H1 (cell line): Measurements from ENCODE around the gene OTOGL. TPM values are rescaled to one million over a fixed set of nuclear protein-coding genes. Genes with fewer than 3 reads are reported as not detected.

Source experiments
- CTCF ChIA-PET: fragments of 300-600 bp; sonication (Branson Sonifier 250); formaldehyde crosslinking; loops from one replicate; lab custom pipeline; 2021; ENCODE audit not compliant: partially characterized antibody; lab: Charles Lee
- POLR2A ChIA-PET: fragments of 300-600 bp; sonication (Branson Sonifier 250); formaldehyde crosslinking; loops from one replicate; lab custom pipeline; 2021; ENCODE audit warnings: inconsistent platforms; ENCODE audit not compliant: partially characterized antibody; lab: Charles Lee
- DNase-seq, 2 experiments: peaks; one replicate each; pipeline versions ENCODE4 v3.0.0 to v3.0.0-alpha.2; 2010 to 2022; ENCODE audit warnings: low spot score in 2 of 2, low read depth in 1 of 2, mixed read lengths in 1 of 2
- FAIRE-seq: peaks from 2 replicates; lab custom pipeline; 2011; peaks lifted over from hg19 to GRCh38; lab: Jason Lieb, UNC
- H2AFZ ChIP-seq: 2 replicates; pipeline ENCODE4 v1.8.1; 2012; ENCODE audit warnings: low read length, inconsistent platforms
- H2AK5ac ChIP-seq: 2 replicates; pipeline ENCODE4 v1.6.1; 2013; ENCODE audit warnings: low read depth, low read length
- H2BK120ac ChIP-seq: replicated peaks from 2 replicates; pipeline ENCODE3; 2013; ENCODE audit warnings: low read depth, low read length, inconsistent platforms
- H2BK12ac ChIP-seq: 2 replicates; pipeline ENCODE4 v1.6.1; 2013; ENCODE audit warnings: low read depth, low read length
- H2BK15ac ChIP-seq: 2 replicates; pipeline ENCODE4 v1.6.1; 2013; ENCODE audit warnings: low read length
- H2BK20ac ChIP-seq: 2 replicates; pipeline ENCODE4 v1.6.1; 2013; ENCODE audit warnings: low read length
- H2BK5ac ChIP-seq: 2 replicates; pipeline ENCODE4 v1.6.1; 2013; ENCODE audit warnings: low read depth, low read length
- H3K14ac ChIP-seq: 2 replicates; pipeline ENCODE4 v1.6.1; 2013; ENCODE audit warnings: inconsistent platforms; ENCODE audit not compliant: insufficient read length
- H3K18ac ChIP-seq: 2 replicates; pipeline ENCODE4 v1.6.1; 2013; ENCODE audit warnings: low read length; ENCODE audit errors: extremely low read depth
- H3K23ac ChIP-seq: 2 replicates; pipeline ENCODE4 v1.6.1; 2013; ENCODE audit warnings: inconsistent platforms; ENCODE audit not compliant: insufficient read length
- H3K23me2 ChIP-seq: 2 replicates; pipeline ENCODE4 v1.6.1; 2013; ENCODE audit warnings: low read depth, low read length
- H3K27ac ChIP-seq: 2 replicates; pipeline ENCODE4 v1.6.1; 2011; ENCODE audit warnings: low read depth, low read length, inconsistent platforms
- H3K27me3 ChIP-seq, 4 experiments: replicated peaks in 1 of 4; 1 replicate in 1 of 4; 2 replicates in 3 of 4; pipeline versions ENCODE4 v1.6.1 to v1.8.1; 2011 to 2013; ENCODE audit warnings: low read length in 3 of 4, mild to moderate bottlenecking in 3 of 4, inconsistent platforms in 2 of 4, mixed read lengths in 2 of 4, moderate library complexity in 1 of 4; ENCODE audit not compliant: control insufficient read depth in 3 of 4, insufficient read depth in 3 of 4; ENCODE audit errors: extremely low read depth in 1 of 4
- H3K36me3 ChIP-seq, 4 experiments: 2 replicates each; pipeline versions ENCODE4 v1.6.1 to v1.8.1; 2011 to 2013; ENCODE audit warnings: mild to moderate bottlenecking in 4 of 4, low read length in 3 of 4, moderate library complexity in 2 of 4, control low read depth in 1 of 4, inconsistent platforms in 1 of 4; ENCODE audit not compliant: insufficient read depth in 4 of 4, control insufficient read depth in 2 of 4
- H3K4ac ChIP-seq: replicated peaks from 2 replicates; pipeline ENCODE3; 2013; ENCODE audit warnings: low read length, low read depth, mixed read lengths, inconsistent platforms; ENCODE audit not compliant: insufficient read length
- H3K4me1 ChIP-seq, 4 experiments: replicated peaks in 1 of 4; 1 replicate in 1 of 4; 2 replicates in 3 of 4; pipeline versions ENCODE4 v1.6.1 to v1.8.1; 2011 to 2013; ENCODE audit warnings: low read length in 3 of 4, inconsistent platforms in 2 of 4, mixed read lengths in 1 of 4; ENCODE audit not compliant: insufficient read depth in 4 of 4, control insufficient read depth in 3 of 4
- H3K4me2 ChIP-seq, 2 experiments: 2 replicates each; pipeline versions ENCODE4 v1.6.1 to v1.8.1; 2011 to 2013; ENCODE audit warnings: low read depth in 2 of 2, low read length in 2 of 2, control low read depth in 1 of 2, inconsistent platforms in 1 of 2, mild to moderate bottlenecking in 1 of 2; ENCODE audit not compliant: insufficient read depth in 1 of 2
- H3K4me3 ChIP-seq, 4 experiments: fragments of 200-600, 300-600 bp in 1 of 4; sonication (generic), shearing (Covaris generic), sonication (Bioruptor Twin) in 1 of 4; 2 replicates each; pipeline versions ENCODE4 v1.5.1 to v1.8.1; 2011 to 2016; ENCODE audit warnings: low read length in 4 of 4, low read depth in 3 of 4, control low read depth in 2 of 4, inconsistent platforms in 2 of 4, mild to moderate bottlenecking in 2 of 4, mixed read lengths in 1 of 4, moderate library complexity in 1 of 4; ENCODE audit not compliant: insufficient read depth in 2 of 4; ENCODE audit errors: extremely low read depth in 1 of 4
- H3K56ac ChIP-seq: replicated peaks from 2 replicates; pipeline ENCODE3; 2013; ENCODE audit warnings: low read depth, mild to moderate bottlenecking, mixed read lengths, low read length, inconsistent platforms; ENCODE audit not compliant: insufficient read length
- H3K79me1 ChIP-seq: 2 replicates; pipeline ENCODE4 v1.6.1; 2013; ENCODE audit warnings: low read depth, low read length, control low read depth
- H3K79me2 ChIP-seq, 2 experiments: 2 replicates each; pipeline versions ENCODE4 v1.6.1 to v1.8.1; 2012 to 2013; ENCODE audit warnings: low read length in 2 of 2, mild to moderate bottlenecking in 2 of 2, inconsistent platforms in 1 of 2; ENCODE audit not compliant: insufficient read depth in 2 of 2, control insufficient read depth in 1 of 2
- H3K9ac ChIP-seq, 4 experiments: replicated peaks in 1 of 4; 1 replicate in 1 of 4; 2 replicates in 3 of 4; pipeline versions ENCODE4 v1.6.1 to v1.8.1; 2011 to 2013; ENCODE audit warnings: low read depth in 3 of 4, low read length in 3 of 4, control low read depth in 2 of 4, mild to moderate bottlenecking in 2 of 4, moderate library complexity in 2 of 4, inconsistent platforms in 1 of 4; ENCODE audit errors: extremely low read depth in 1 of 4
- H3K9me3 ChIP-seq, 2 experiments: 2 replicates each; pipeline versions ENCODE4 v1.6.1 to v1.8.1; 2012 to 2013; ENCODE audit warnings: mild to moderate bottlenecking in 2 of 2, moderate library complexity in 2 of 2, control low read depth in 1 of 2, inconsistent platforms in 1 of 2, low read depth in 1 of 2, low read length in 1 of 2, mixed read lengths in 1 of 2; ENCODE audit not compliant: insufficient read depth in 2 of 2
- H4K20me1 ChIP-seq, 2 experiments: replicated peaks in 1 of 2; 2 replicates each; pipeline versions ENCODE3 to v1.8.1; 2011 to 2013; ENCODE audit warnings: inconsistent platforms in 2 of 2, low read length in 2 of 2, mild to moderate bottlenecking in 1 of 2; ENCODE audit not compliant: insufficient read depth in 2 of 2, control insufficient read depth in 1 of 2
- H4K5ac ChIP-seq: 2 replicates; pipeline ENCODE4 v1.6.1; 2013; ENCODE audit warnings: low read length, low read depth, mixed read lengths, inconsistent platforms; ENCODE audit not compliant: insufficient read length
- H4K8ac ChIP-seq: 2 replicates; pipeline ENCODE4 v1.8.0; 2013; ENCODE audit warnings: mild to moderate bottlenecking, moderate library complexity, low read length, inconsistent platforms; ENCODE audit not compliant: insufficient read depth; ENCODE audit errors: extremely low read depth
- H4K91ac ChIP-seq: replicated peaks from 2 replicates; pipeline ENCODE3; 2013; ENCODE audit warnings: low read length, mixed read lengths, inconsistent platforms; ENCODE audit not compliant: insufficient read length
- ATF2 ChIP-seq: IDR thresholded peaks from 2 replicates; pipeline ENCODE4 v1.6.1; 2012; ENCODE audit warnings: low read length, inconsistent platforms
- CTBP2 ChIP-seq: IDR thresholded peaks from 2 replicates; pipeline ENCODE4 v1.7.0; 2011; ENCODE audit warnings: borderline replicate concordance, mild to moderate bottlenecking, moderate library complexity, mixed read lengths, low read length; ENCODE audit not compliant: insufficient read depth, insufficient read length
- EP300 ChIP-seq, 2 experiments: IDR thresholded peaks; 1 replicate in 1 of 2; 2 replicates in 1 of 2; pipeline ENCODE4 v1.6.1; 2011 to 2012; ENCODE audit warnings: low read depth in 2 of 2, low read length in 2 of 2, mild to moderate bottlenecking in 2 of 2, borderline replicate concordance in 1 of 2, inconsistent platforms in 1 of 2, moderate library complexity in 1 of 2
- GTF2F1 ChIP-seq: IDR thresholded peaks from 2 replicates; pipeline ENCODE4 v1.6.1; 2012; ENCODE audit warnings: low read depth, low read length, improper control_type of control experiment, borderline replicate concordance
- MAFK ChIP-seq: IDR thresholded peaks from 2 replicates; pipeline ENCODE4 v1.6.1; 2012; ENCODE audit warnings: low read depth, mild to moderate bottlenecking, improper control_type of control experiment, low read length
- MAX ChIP-seq: IDR thresholded peaks from 2 replicates; pipeline ENCODE4 v1.6.1; 2012; ENCODE audit warnings: inconsistent platforms
- TCF12 ChIP-seq: IDR thresholded peaks from 2 replicates; pipeline ENCODE4 v1.6.1; 2011; ENCODE audit warnings: low read depth, mild to moderate bottlenecking, low read length
- TEAD4 ChIP-seq: IDR thresholded peaks from 2 replicates; pipeline ENCODE4 v1.6.1; 2012; ENCODE audit warnings: low read depth, low read length, inconsistent platforms, mixed read lengths
- WGBS, 2 experiments: shearing (Covaris generic) in 1 of 2; methylation state at CpG; one replicate each; pipeline versions ENCODE4 v1.1.6 to v1.1.7; 2013 to 2015; ENCODE audit warnings: low lambda C conversion rate in 2 of 2, mixed read lengths in 2 of 2, inconsistent platforms in 1 of 2, low coverage in 1 of 2, missing lambda C conversion rate in 1 of 2; ENCODE audit not compliant: insufficient replicate concordance in 2 of 2, insufficient coverage in 1 of 2, insufficient read length in 1 of 2; ENCODE audit errors: extremely low coverage in 1 of 2, missing lambda C conversion rate in 1 of 2; 5-methylcytosine and 5-hydroxymethylcytosine counted together
- polyA plus RNA-seq, 7 experiments: library from polyadenylated mRNA; depleted of rRNA in 3 of 7; stranded (reverse) in 5 of 7; unstranded in 2 of 7; fragments of >200 nt in 5 of 7; fragments of 200-250 nt in 2 of 7; gene quantifications; 1 replicate in 5 of 7; 2 replicates in 1 of 7; 4 replicates in 1 of 7; pipeline versions ENCODE4 v1.2.1 to v1.2.3, GENCODE V29; 2011 to 2013; ENCODE audit warnings: missing spikeins in 2 of 7, mixed read lengths in 2 of 7
- total RNA-seq: library from RNA; stranded (reverse); fragmentation: NEBNext Ultra II Directional; extraction: Animal tissue kit (Norgen Biotek cat#: 25700); gene quantifications from 2 replicates; pipeline ENCODE4 v1.2.1, GENCODE V29; 2021

Gene OTOGL
- total and polyA plus RNA-seq, 2 of the 8 experiments (the other 6 are each of a cell fraction or from before 2014, with no cell fraction given), result 0.12 to 0.17 TPM

- ChIA-PET CTCF (no interaction called here), POLR2A (no interaction called here)
- no peak overlapping the region for H2BK5ac ChIP-seq
- H3K18ac ChIP-seq, result no peak overlapping the region
- no peak overlapping the region for H4K91ac ChIP-seq
- no peak overlapping the region for H3K4me2 ChIP-seq
- H3K27ac ChIP-seq, result no peak overlapping the region
- FAIRE-seq, result no peak
- H3K56ac ChIP-seq, result no peak overlapping the region
- no peak overlapping the region for H3K4ac ChIP-seq
- 96% methylated on average over 1 of the region's 1 CpG; no CpG with 5 or more reads in 1 of the 2 experiments for WGBS, 2 experiments
- H3K27me3 ChIP-seq, result no peaks in the 10 kb centered on the region
- no peak overlapping the region for H2AK5ac ChIP-seq
- H2BK15ac ChIP-seq, result no peak overlapping the region
- H3K14ac ChIP-seq, result no peak overlapping the region
- H3K79me2 ChIP-seq, result no peaks in the 10 kb centered on the region
- H3K36me3 ChIP-seq, result no peaks in the 10 kb centered on the region
- no peak overlapping the region for H2AFZ ChIP-seq
- no peak overlapping the region for H3K9ac ChIP-seq
- no peaks in the 10 kb centered on the region for H3K4me1 ChIP-seq
- no peak overlapping the region for H4K5ac ChIP-seq
- no peak for DNase-seq
- H2BK120ac ChIP-seq, result no peak overlapping the region
- H4K8ac ChIP-seq, result no peak overlapping the region
- no peak overlapping the region for H2BK20ac ChIP-seq
- no peak overlapping the region for H3K23ac ChIP-seq
- no peak overlapping the region for H2BK12ac ChIP-seq
- H3K23me2 ChIP-seq, result no peaks in the 10 kb centered on the region
- no peak overlapping the region for H3K4me3 ChIP-seq
- no peaks in the 10 kb centered on the region for H4K20me1 ChIP-seq
- no peaks in the 10 kb centered on the region for H3K79me1 ChIP-seq
- no peaks in the 10 kb centered on the region for H3K9me3 ChIP-seq
- TF ChIP-seq GTF2F1 (no peak), ATF2 (no peak), CTBP2 (no peak), TEAD4 (no peak), MAFK (no peak), TCF12 (no peak), MAX (no peak), EP300 (IDR thresholded peaks at IDR 0.05; ENCODE audit: borderline replicate concordance in 1 of 2, low read depth in 2 of 2, low read length in 2 of 2) (no peak)
These were observed 199.9 kb downstream of the OTOGL start for GRCh38 chr12:80299219-80299618.
